PFSK-1 (cell line): ENCODE measurements around the gene KLK3.

ENCODE experiments used
- FOXP2 ChIP-seq: optimal IDR thresholded peaks from 2 replicates; pipeline ENCODE3; 2011; ENCODE audit warnings: borderline replicate concordance, control low read depth, inconsistent platforms; ENCODE audit not compliant: insufficient read depth; ENCODE audit errors: extremely low read length, extremely low read depth
- POLR2AphosphoS5 ChIP-seq: IDR thresholded peaks from 2 replicates; pipeline ENCODE4 v1.6.1; 2012; ENCODE audit warnings: low read depth, mild to moderate bottlenecking, control low read depth, low read length, moderate library complexity
- SIN3A ChIP-seq: IDR thresholded peaks from 2 replicates; pipeline ENCODE4 v1.6.1; 2012; ENCODE audit warnings: mild to moderate bottlenecking, low read length, moderate library complexity, borderline replicate concordance; ENCODE audit not compliant: insufficient read depth
- TAF1 ChIP-seq: IDR thresholded peaks from 2 replicates; pipeline ENCODE4 v1.6.1; 2012; ENCODE audit warnings: low read length, control low read depth, borderline replicate concordance; ENCODE audit not compliant: insufficient read depth
- TF ChIP-seq, protein P1 (sequence below), 2 experiments: IDR thresholded peaks; 2 replicates each; pipeline versions ENCODE4 v1.6.1 to v1.8.0; 2011 to 2012; ENCODE audit warnings: low read depth in 2 of 2, low read length in 2 of 2, control low read depth in 1 of 2, inconsistent platforms in 1 of 2, mild to moderate bottlenecking in 1 of 2, moderate library complexity in 1 of 2; ENCODE audit not compliant: insufficient read depth in 1 of 2

Gene KLK3

DNA sequence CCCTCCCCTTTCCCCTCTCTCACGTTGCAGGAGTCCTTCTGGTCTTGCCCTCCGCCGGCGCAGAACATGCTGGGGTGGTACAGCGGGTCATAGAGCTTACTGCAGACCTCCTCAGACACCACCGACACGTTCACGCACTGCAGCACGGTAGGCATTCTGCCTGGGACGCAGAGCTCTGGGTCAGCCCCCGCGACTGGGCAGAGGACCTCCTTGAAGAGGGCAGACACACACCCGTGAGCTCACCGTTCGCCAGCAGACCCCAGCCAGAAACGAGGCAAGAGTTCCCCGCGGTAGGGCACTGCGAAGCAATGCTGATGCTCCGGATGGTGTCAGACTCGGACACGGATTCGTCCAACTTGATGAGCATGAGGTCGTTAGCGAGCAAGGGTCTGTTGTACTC, 53.6 kb downstream of the KLK3 start:
- TF ChIP-seq FOXP2 (no peak), TAF1 (no peak), SIN3A (no peak), POLR2AphosphoS5 (no peak)
- TF ChIP-seq, protein P1, sequence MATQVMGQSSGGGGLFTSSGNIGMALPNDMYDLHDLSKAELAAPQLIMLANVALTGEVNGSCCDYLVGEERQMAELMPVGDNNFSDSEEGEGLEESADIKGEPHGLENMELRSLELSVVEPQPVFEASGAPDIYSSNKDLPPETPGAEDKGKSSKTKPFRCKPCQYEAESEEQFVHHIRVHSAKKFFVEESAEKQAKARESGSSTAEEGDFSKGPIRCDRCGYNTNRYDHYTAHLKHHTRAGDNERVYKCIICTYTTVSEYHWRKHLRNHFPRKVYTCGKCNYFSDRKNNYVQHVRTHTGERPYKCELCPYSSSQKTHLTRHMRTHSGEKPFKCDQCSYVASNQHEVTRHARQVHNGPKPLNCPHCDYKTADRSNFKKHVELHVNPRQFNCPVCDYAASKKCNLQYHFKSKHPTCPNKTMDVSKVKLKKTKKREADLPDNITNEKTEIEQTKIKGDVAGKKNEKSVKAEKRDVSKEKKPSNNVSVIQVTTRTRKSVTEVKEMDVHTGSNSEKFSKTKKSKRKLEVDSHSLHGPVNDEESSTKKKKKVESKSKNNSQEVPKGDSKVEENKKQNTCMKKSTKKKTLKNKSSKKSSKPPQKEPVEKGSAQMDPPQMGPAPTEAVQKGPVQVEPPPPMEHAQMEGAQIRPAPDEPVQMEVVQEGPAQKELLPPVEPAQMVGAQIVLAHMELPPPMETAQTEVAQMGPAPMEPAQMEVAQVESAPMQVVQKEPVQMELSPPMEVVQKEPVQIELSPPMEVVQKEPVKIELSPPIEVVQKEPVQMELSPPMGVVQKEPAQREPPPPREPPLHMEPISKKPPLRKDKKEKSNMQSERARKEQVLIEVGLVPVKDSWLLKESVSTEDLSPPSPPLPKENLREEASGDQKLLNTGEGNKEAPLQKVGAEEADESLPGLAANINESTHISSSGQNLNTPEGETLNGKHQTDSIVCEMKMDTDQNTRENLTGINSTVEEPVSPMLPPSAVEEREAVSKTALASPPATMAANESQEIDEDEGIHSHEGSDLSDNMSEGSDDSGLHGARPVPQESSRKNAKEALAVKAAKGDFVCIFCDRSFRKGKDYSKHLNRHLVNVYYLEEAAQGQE (IDR thresholded peaks at IDR 0.05; ENCODE audit: insufficient read depth in 1 of 2, low read depth in 2 of 2, low read length in 2 of 2), result no peak

DNA sequence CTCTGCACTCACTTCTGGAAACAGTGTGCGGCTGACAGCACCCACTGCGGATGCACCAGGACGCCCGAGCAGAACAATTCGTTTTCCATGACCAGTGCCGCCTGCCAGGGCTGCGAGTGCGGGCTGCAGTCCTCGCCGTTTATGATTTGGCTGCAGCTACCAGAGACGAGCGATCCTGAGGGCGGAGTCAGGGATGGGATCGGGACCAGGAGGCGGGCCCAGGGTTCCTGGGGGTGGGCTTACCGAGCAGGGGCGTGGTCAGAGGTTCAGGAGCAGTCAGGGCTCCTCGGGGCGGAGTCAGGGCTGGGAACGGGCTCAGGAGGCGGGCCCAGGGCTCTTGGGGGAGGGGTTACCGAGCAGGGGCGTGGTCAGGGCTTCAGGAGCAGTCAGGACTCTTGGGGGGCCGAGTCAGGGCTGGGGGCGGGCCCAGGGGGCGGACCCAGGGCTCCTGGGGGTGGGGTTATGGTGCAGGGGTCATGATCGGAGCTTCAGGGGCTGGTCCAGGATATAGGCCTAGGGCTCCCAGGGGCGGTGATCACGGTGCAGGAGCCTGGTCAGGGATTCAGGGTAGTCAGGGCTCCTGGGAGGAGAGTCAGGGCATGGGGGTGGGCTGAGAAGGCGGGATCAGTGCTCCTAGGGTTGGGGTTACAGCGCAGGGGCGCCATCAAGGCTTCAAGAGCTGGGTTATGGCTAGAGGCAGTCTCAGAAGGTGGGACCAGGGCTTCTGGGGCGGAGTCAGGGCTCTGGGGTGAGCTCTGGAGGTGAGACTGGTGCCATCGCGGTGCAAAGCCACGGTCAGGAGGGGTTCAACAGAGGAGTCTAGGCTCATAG, 54.7 kb downstream of the KLK3 start:
- no peak for TF ChIP-seq TAF1
